Measurements from ENCODE around the gene RRAD.
A peak's percentile ranks its signal among the peaks of the same experiment; 100 is the strongest.
"Not testable (repeated sequence)": the region's sequence is repeated elsewhere in the genome, so short reads cannot be mapped to it uniquely, and the experiment has no call there.

RRAD gene

GRCh38 chr16:66936889-66937554 lies 11.7 kb upstream of the RRAD start:
- TF ChIP-seq CTCF (IDR thresholded peaks at IDR 0.05; ENCODE audit: extremely low read depth, insufficient read depth, missing control alignments): no peak
- DNase-seq (ENCODE audit: low spot score): no peak
- in situ Hi-C loops (cut with MboI; ENCODE audit: low pct_unique_long_range_greater_than_20kb, low sequenced_read_pairs, unreplicated experiment): no loop called here

GRCh38 chr16:66936462-66936861 lies 11.1 kb upstream of the RRAD start:
- in situ Hi-C loops (cut with MboI; ENCODE audit: low pct_unique_long_range_greater_than_20kb, low sequenced_read_pairs, unreplicated experiment): no loop called here
- DNase-seq (ENCODE audit: low spot score): no peak

DNA sequence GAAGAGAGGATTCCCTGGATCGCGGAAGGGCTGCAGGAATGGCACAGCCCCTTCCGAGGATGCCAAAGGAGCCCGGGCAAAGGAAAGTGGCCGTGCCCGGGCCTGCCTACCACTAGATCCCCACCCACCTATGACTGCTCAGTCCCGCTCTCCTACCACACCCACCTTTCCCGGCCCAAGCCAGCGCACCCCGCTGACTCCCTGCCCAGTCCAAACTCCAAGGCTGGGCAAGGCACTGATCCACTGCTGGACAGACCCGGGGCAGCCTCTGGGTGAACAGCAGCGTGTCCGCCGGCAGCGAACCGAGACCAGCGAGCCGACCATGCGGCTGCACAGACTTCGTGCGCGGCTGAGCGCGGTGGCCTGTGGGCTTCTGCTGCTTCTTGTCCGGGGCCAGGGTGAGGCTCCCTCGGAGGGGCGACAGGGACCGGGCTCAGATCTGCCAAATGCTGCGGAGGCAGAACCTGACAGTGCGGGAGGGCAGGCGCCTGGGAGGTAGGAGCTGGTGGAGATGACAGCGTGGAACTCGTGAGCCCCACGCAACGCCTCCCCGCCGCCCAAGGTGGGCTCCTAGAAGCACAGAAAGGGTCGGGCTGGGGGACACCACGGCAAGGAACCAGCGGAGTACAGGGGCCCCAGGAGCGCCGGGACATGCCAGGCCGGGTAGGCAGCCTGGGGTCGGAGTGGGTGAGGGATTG lies 10.1 kb upstream of the RRAD start, which contains the start of gene CES2:
CES2 (plus strand) TSS at position 203 of the 698 bp plus-strand sequence; CDS start at position 323, 120 bp downstream.
- DNase-seq (ENCODE audit: low spot score): no peak
- TF ChIP-seq CTCF (IDR thresholded peaks at IDR 0.05; ENCODE audit: extremely low read depth, insufficient read depth, missing control alignments): no peak
- in situ Hi-C loops (cut with MboI; ENCODE audit: low pct_unique_long_range_greater_than_20kb, low sequenced_read_pairs, unreplicated experiment): no loop called here

More at GRCh38 chr16:66936462-66936861, 11.1 kb upstream of the RRAD start:
- no peak for TF ChIP-seq CTCF (IDR thresholded peaks at IDR 0.05; ENCODE audit: extremely low read depth, insufficient read depth, missing control alignments)

DNA sequence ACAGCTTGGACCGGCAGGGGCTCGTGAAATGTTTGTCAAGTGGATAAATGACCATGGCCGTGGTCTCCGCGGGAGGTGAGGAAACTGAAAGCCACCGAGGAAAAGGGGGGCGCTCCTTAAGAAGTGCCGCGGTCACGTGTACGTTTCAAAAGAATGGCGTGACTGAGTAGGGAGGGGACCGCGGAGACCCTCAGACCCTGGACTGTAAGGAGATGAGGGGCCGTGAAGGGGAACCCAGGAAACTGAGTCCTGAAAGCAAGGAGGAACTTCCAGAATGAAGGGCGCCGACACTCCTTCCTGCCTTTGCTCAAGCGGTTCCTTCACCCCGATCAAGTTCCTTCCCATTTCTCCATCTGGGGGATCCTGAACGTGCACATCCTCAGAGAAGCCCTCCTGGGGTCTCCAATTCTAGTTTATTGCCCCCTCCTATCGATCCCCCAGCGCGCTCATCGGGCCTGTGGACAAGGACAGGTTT lies 9.5 kb upstream of the RRAD start:
- in situ Hi-C loops (cut with MboI; ENCODE audit: low pct_unique_long_range_greater_than_20kb, low sequenced_read_pairs, unreplicated experiment); DNase-seq (ENCODE audit: low spot score): not testable (repeated sequence)

DNA sequence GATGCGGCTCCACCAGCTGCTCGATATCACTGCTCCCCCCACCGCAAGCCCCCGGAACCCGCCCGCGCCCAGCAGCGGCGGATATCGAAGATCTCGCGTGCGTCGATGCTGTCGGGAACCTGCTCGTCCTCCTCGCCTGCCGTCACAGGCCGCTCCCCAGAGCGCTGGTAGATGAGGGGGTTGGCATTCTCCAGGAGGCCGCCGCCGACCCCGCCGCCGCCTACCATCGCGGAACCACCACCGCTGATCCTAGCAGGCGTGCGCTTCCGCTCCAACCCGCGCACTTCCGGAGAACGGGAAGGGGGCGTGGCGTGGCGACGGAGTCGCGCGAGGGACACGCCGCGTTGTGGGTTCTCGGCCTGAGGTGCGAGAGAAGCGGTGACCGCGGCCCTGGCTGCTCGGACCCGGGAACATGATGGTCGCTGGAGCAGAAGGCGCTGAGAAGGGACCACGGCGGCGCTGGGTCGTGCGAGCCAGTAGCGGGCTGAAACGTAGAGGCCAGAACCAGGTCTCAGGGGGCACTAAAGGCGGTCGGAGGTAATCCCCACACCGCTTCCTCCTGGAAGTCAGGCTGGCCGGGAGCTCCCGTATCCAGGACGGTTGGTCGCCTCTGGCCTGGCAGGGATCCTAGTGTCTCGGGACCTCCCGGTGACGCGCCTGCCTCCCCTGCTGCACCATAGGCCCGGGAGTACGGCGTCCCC lies 9.0 kb upstream of the RRAD start, which contains the start of gene CIAO2B:
CIAO2B (minus strand) TSS at position 265 of the 701 bp plus-strand sequence; CDS start at position 227, 38 bp downstream.
- no peak for TF ChIP-seq CTCF (IDR thresholded peaks at IDR 0.05; ENCODE audit: extremely low read depth, insufficient read depth, missing control alignments)
- peak; percentile 94 for DNase-seq (ENCODE audit: low spot score)
- in situ Hi-C loops (cut with MboI; ENCODE audit: low pct_unique_long_range_greater_than_20kb, low sequenced_read_pairs, unreplicated experiment): no loop called here

DNA sequence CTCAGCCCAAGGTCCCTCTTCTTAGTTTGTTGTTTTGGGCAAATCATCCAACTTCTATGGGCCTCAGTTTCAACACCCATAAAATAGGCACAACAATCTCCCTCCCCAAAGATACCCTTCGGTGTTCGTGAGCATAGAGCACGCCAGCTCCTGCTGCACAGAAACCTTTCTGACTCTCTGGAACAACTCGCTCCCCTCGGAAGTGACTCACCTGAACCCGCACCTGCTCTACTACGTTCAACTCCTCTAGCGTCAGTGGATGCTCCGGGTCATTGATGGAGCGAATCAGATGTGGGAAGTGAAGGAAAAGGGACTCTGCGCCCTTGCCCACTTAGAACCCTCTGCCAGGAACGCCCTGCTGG lies 8.4 kb upstream of the RRAD start:
- no peak for DNase-seq (ENCODE audit: low spot score)
- in situ Hi-C loops (cut with MboI; ENCODE audit: low pct_unique_long_range_greater_than_20kb, low sequenced_read_pairs, unreplicated experiment): no loop called here
- TF ChIP-seq CTCF (IDR thresholded peaks at IDR 0.05; ENCODE audit: extremely low read depth, insufficient read depth, missing control alignments): no peak
